GM19238 (cell line): ENCODE data around the gene ARAP3.

Experiments used
- DNase-seq: peaks from one replicate; pipeline ENCODE4 v3.0.0; 2011; ENCODE audit warnings: low spot score; ENCODE audit not compliant: insufficient read length

The ARAP3 gene

DNA sequence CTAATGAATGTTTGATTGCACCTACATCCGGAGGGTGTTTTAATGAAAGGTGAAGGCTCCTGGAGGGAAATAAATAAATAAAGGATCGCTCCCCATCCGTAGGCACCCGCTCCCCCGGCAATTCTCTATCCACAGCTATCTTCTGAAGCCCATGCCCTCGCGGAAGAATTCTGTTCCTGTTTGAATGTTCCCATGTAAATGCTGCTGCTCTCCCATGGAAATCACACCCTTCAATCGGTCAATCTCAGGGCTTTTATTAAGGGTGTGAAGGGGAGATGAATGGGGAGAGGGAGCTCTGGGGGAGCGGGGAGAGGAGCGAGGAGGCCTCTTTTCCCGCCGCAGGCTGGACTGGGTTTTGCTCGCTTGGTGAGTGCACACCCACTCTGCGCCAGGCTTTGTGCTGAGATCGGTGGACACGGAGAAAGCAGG lies 21.1 kb upstream of the ARAP3 start:
- DNase-seq, result no peak

- DNase-seq, result peak; percentile 47
These were observed 19.5 kb upstream of the ARAP3 start for GRCh38 chr5:141701360-141702119.

- no peak for DNase-seq
These were observed 15.6 kb upstream of the ARAP3 start for GRCh38 chr5:141697586-141697985.

- DNase-seq, result no peak
These were observed 14.4 kb upstream of the ARAP3 start for GRCh38 chr5:141696431-141696830.

- DNase-seq, result no peak
These were observed 13.7 kb upstream of the ARAP3 start for GRCh38 chr5:141695627-141696215.

DNA sequence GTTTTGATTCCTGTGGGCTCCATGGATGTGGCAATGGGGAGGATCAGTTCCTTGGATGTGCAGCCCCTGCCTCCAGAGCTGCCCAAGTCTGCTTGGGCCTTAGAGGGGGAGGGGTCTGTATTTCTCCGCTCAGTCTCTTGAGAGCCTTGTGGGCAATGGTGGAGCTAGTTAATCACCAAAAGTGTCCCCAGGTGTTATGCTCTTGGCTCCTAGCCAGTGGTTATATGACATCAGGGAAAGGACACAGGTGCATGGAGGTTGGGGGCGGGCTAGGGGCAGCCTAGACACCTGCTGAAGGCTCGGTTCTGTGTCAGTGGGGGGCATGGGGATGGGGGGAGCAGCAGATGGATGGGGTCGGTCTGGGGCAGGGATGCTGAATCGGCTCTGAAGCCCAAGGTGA lies 12.4 kb upstream of the ARAP3 start:
- no peak for DNase-seq

DNA sequence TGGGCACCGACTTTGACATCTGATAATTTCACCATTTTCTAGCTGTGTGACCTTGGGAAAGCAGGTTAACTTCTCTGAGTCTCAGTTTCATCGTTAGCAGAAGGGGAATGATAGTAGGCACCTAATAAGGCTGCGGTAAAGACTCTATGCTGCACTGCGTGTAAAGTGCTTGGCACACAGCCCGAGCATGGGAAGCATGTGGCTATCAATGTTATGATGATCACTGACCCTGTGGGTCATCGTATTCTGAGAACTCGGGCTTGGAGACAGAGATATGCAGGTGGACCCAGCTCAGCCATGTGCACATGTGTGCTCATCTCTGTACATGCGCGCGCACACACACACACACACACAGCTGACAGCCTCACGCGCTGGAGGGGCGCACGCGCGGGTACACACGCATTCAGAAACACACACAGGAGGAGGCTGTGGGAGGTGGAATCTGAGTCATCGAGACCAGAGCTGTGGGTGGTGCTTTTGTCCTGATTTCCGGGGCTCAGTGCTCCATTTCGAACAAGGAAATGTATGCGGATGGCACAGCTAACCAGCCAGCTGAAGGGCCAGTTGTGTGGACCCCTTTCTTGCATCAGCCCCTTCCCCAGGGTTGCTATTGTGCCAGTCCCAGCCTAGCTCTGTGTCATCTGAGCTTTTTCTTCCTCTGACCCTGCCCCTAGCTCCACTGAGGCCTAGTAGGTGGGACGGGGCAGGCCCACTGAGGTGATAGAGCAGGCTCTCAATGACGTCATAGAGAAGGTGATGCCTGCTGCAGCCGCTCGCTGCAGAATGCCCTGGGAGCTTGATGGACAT lies 11.1 kb upstream of the ARAP3 start:
- no peak for DNase-seq

GRCh38 chr5:141692533-141692888 lies 10.5 kb upstream of the ARAP3 start:
- DNase-seq, result no peak

GRCh38 chr5:141691867-141692532 lies 10.0 kb upstream of the ARAP3 start:
- DNase-seq, result peak; percentile 77

GRCh38 chr5:141691286-141691866 lies 9.3 kb upstream of the ARAP3 start:
- no peak for DNase-seq

DNA sequence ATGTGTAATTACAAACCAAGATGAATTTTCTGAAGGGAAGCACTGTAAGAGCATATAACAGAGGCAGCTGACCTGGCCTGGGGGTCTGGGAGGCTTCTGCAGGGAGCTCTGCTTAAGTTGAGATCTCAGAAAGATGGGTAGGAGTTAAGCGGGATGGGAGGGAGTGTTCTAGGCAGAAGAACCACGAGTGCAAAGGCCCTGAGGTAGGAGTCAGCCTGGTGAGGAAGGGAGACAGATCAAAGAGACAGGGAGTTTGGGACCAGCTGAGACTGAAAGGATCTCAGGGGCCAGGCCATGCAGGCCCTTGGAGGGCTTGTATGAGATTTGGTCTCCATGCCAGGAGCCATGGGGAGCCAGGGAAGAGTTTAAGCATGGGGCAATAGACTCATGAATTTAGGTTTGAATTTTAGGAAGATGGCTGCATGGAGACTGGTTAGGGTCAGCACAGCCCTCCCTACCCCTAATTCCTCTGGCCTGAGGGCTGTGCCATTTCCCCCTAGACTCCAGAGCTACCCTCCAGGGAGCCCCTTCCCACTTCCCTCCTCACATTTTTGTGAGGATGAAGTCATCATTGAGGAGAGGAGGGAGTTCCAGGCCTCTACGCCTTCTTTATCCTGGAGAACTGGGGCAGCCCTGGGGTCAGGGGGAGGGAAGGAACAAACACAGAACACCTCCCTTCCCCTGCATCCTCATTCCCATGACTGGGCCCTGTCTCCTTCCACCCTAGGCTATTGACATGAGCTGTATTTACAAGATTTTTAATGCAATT lies 4.8 kb upstream of the ARAP3 start:
- DNase-seq, result no peak

GRCh38 chr5:141685591-141685990 lies 3.6 kb upstream of the ARAP3 start:
- no peak for DNase-seq

DNA sequence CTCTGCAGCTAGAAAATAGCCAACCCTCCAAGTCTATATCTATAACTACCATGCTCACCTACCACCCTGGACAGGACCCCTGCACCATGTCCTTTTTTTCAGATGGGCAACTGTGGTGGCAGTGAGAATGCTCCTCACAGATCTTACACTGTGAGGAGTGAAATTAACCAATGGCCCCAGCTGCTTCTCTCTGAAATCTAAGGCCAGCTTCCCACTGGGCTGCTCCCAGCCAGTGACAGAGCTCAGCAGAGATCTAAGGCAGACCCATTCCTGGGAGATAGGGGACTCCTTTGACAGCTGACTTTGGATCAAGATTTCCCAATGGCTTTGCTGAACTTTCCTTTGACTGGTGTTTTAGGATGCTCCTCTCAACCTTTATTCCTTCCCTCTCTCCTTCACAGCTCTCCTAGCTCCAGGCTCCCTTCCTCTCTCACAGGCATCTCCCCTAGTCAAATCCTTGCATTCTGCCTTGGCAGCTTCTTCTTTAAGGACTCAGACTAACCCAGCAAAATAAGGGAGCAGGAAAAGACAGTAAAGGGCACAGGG lies 1.6 kb upstream of the ARAP3 start:
- no peak for DNase-seq

DNA sequence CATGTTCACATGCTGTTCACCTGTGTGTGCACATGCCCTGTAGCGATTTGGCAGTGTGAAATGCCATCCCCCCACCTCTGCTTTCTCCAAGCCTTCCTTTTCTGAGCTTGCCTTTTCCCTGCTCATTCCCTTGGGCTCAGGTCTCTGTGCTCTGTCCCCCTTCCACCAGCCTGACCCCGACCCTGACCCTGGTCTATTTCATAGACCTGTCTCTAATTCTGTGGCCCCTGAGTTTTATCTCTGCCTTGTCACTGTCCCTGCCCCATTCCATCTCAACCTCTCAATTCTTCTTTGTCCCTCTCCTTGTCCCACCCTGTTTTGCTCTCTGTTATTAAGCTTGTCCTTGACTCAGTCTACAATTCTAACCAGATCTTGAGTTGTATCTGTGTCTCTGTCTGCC lies 735 bp downstream of the ARAP3 start:
- DNase-seq, result no peak

DNA sequence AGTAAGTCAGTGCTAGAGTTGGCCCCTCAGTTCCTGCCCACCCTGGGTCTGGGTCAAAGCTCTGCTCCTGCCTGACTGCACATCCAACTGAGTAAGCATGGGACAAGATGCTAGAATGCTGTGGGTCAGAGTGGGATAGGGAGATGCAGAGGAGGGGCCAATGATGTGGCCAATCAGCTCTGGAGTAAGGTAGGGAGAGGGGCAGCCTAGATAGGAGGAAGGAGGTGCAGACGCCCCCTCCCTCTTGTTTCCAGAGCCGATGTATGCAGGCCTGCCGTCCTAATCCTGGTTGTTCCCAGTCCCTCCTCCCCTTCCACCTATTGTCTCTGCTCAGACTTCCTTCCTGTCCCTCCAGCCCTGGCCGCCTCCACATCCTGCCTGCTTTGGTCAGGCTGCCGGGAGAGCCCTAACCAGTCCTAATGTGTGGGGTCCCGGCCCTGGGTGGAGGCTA lies 1.3 kb downstream of the ARAP3 start:
- no peak for DNase-seq

DNA sequence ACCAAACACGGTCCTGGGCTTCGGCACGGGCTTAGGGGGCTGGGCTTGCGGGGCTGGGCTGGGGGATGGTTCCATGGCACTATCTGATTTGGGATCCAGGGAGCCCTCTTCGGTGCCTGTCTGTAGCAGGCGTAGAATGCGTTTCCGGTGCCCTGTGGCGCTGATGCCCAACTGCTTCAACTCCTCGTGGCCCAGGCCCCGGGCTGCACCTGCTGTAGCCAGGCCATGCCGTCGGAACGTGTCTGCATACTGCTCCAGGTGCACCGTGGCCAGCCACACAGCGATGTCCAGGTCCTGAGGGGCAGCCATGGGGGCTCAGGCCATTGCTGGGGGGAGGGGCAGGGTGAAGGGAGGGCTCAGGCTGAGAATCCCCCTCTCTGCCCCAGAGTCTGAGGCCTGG lies 1.9 kb downstream of the ARAP3 start:
- DNase-seq, result no peak

DNA sequence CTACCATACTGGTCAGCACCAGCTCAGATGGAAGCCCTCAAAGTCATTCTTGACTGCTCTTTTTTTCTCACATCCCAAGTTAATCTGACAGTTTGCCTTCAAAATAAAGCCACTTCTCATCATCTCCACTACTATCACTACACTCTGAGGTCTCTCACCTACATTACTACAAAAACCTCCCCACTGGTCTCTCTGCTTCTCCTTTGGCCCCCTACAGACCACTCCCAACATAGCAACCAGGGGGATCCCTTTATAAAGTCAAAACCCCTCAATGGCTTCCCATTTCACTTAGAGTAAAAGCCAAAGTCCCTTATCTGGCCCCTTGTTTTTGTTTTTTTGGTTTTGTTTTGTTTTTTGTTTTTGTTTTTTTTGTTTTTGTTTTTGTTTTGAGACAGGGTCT lies 4.6 kb downstream of the ARAP3 start:
- DNase-seq, result no peak

DNA sequence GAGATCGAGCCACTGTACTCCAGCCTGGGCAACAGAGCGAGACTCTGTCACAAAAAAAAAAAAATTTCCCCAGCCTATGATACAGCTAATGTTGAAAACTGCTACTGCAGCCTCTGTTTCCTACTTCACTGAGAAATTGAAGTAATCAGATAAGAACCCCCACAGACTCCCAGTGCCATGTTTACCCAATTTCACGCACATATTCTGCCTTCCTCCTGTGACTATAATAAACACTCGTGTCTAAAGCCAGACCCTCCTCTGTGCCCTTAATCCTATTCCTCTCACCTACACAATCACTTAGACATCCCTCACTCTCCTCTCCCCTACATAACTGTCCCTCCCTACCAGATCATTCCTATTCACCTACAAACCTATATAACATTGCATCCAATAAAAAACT lies 6.4 kb downstream of the ARAP3 start:
- DNase-seq, result no peak

- no peak for DNase-seq
These were observed 7.3 kb downstream of the ARAP3 start for GRCh38 chr5:141674747-141675146.
